GM19099 (cell line): ENCODE data around the gene EEF1A2.

Experiments used
- POLR2A ChIP-seq: IDR thresholded peaks from 3 replicates; pipeline ENCODE4 v1.6.1; 2011; ENCODE audit warnings: low read depth; ENCODE audit not compliant: insufficient read length; ENCODE audit errors: extremely low read depth

EEF1A2 gene

DNA sequence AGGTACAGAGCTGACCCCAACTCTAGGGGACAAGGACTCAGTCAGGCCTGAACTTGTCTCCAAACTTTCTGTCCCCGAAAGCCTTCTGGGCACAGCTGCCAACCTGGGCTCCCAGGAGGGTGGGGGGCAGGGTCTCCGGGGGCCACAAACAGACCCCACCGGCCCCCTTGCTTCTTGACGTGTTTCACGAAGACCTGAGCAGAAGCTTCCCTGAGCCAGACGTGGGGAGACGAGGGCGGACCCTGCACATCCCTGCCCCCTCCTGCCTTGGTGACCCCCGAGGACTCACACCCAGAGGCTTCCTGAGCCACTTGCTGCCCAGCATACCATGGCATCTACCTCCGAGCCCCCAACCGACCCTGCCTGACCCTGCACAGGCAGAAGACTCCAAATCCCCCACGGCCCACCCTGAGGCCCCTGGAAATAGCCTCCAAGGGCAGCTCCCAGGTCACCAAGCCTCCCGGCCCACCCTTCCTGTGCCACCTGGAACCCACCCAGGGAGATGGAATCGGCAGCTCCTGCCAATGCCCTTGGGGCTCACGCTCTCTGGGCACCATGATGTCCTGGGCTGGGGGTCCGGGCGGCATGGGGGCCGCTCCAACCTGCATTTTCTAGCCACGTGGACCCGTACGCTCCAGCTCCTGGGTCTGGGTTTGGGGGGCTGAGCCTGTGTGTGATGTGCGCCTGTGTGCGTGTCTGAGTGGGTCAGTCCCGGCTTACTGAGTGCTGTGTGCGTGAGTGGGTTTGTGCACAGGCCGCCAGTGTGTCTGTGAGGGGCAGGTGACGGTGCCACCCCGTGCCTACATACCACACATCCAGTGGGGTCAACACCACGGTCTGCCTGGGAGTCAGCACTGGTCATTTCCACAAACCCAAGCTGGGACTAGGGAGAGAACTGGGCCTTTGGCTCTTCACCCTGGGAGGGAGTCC lies 40.8 kb upstream of the EEF1A2 start:
- no peak for TF ChIP-seq POLR2A

DNA sequence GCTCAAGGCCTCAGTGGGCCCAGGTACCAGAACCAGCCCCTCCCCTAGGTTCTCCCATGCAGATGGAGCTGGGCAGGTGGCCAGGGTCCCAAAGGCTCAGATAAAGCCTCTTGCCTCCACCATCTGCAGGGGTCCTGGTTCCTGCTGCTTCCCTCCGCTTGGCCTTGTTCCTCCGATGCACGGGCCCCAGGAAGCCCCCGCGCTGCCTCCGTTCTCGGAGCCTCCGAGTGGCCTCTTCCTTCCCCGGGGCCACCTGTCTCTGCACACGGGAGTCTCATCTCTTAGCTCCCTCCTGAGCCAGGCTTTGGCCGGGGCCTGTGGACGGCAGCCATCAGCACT lies 40.2 kb upstream of the EEF1A2 start:
- no peak for TF ChIP-seq POLR2A

DNA sequence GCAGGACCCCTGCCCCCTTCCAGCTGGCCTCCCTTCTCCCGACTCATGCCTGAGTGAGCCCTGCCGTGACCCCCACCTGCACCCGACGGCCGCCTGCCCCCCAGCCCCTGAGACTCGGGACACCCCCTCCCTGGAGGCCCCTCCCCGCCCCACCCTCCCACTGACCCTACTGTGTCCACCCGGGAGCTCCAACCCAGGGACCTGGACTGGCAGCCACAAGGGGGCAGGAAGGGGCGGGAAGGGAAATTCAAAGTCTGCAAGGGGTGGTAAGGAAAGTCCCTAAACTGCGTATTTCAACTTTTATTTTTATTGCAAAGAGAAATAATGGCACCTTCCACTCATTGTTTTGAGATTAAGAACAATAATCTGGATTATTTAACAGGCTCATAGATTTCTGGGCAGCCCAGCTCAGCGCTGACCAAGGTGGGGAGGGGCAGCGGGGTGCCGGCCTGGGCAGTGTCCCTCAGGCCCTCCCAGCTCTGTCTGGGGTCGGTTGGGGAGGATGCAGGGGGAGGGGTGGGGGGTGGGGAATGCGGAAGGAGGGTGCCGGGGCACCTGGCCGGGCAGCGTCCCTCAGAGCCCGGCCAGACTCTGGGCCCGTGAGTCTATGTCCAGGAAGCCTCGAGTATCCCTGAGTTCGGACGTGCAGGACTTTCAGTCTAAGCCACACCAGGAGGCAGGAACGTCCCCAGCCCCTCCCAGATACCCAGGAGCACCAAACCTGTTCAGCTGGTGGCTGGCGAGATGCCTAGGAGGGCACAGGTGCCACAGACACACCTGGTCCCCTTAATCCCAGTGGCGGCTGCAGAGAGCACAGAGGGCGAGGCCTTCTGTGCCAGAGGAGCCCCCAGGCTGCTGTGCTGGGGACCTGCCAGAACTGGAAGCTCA lies 39.6 kb upstream of the EEF1A2 start:
- TF ChIP-seq POLR2A = no peak

DNA sequence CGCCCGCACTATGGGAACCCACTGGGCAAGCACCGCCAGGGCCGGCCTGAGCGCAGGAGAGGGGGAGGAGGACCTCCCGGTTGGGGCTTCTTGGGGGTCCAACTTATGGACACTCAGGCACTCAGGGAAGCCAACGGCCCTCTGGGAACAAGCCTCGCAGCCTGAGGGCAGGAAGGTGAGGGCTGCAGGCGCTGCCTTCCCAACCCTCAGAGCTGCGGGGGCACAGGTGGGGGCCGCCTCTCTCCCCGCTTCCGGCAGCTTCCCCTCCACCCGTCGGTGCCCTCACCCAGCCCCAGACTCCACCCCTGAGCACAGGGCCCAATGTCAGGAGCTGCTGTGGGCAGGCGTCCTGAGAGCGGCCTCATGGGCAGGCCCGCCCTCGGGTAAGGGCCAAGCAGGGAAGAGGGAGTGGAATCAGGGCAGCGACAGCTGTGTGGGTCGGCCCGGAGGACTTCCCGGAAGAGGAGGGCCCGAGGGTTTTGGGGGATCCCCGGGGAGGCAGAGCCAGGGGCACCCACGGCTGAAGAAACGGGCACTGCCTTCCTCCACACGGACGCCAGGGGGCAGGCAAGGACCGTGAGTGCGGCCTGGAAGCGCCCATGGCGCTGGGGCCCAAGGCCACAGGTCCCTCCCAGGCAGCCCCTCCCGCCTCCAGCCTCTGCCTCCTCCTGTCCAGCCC lies 38.8 kb upstream of the EEF1A2 start:
- peak; percentile 59 for TF ChIP-seq POLR2A

DNA sequence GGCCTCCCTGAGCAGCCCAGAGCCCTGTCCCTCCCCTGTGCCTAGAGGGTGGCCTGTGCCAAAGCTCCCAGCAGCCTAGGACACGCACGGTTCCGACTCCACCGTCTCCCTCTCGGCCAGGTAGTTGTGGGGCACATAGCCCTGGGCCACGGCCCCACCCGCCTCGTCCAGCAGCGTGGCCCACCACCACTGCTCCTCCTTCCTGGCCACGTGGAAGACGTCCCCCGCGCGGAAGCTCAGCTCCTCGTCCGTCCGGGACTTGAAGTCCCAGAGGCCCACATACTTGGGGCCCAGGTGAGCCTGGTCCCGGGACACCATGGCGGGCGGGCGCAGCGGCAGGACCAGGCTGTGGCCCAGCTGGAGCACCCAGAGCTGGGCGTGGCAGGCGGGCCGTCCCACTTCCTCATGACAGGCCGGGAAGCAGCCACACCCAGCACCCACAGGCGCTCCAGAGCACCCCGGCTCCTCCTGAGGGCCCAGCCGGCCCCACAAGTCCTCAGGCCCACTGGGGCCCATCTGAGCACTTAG lies 38.2 kb upstream of the EEF1A2 start, which contains the start of gene PTK6:
Gene PTK6, minus strand, starts transcription at position 380 of the 528 bp plus-strand sequence. Its CDS starts 62 bp downstream, at position 318.
- no peak for TF ChIP-seq POLR2A

DNA sequence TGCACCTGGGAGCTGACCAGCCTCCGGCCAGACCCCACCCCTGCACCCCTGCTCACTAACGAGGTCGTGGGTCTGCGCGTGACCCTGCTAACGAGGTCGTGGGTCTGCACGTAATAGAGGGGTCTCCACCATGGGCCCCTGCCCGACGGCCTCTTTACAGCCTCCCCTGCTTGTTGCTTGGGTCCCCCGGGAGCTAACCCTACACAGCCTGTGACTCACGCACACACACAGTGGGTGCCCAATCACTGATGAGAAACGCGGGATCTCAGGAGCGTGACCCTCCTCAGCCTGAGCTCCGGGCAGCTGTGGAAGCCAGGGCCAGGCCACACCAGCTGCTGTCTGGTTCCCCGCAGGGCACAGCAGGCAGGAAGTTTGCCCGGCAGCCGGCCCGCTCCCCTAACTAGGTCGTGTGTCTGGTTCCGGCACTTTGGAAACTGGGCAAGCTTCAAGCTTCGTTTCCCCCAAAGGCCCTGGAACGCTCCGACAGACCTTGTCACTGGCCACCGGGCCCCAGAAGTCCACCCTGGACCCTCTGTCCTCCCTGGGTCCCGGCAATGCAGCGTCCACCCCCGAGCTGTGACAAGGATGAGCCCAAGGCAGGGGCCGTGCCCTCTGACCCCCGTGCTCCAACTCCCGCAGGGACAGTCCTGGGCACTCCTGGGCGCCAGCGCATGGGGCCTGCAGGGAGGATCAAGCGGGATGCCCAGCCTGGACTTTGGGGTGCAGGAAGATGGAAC lies 37.5 kb upstream of the EEF1A2 start:
- no peak for TF ChIP-seq POLR2A

DNA sequence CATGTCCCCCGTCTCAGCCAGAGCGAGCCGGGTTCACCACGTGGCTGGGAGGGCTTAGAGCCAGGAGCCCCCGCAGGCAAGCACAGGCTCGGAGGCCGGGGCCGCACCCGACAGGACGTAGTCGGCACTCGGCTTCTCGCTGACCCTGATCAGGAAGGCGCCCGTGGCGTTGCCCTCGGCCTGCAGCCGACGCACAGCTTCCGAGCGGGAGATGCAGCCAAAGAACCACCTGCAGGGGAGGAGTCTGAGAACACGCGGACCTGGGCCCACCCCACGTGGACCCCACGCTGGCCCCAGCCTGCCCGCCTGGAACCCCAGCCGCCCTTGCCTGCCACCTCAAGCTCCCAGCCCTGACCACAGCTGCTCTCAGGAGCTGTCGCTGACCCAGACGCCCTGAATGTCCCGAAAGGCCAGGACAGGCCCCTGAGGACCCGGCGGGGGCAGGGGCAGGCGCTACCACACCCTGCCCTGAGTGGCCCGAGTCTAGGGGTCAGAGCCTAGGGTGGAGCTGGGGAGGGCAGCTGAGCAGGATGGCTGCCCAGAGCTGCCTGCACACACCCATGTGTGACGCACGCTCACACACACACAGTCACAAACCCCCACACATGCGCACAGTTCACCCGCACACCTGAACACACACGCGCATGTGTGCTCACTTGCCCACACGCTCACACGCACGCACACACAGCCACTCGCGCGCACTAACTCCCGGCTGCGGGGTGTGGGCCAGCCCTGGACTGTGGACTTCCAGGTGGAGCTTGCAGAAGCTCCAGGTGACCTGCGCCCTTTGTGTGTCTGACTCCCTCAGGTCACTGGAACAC lies 36.2 kb upstream of the EEF1A2 start:
- TF ChIP-seq POLR2A = no peak

DNA sequence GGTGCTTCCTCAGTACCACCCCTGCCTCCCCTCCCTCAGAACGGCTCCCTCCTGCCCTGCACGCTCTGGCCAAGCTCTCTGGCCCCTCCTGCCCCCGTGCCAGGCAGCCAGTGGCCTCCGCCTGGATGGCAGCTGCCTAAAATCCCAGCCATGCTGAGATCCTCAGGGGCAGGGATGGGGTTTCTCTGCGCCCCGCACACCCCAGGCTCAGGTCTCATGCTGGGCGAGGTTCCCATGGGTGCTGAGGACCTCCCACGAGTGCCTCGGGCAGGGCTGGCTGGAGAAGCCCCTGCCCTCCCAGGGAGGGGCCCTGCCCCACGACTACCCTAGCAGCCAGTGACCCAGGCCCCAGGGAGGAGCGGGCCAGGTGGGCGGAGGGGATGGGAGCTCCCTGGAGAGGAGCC lies 35.5 kb upstream of the EEF1A2 start:
- no peak for TF ChIP-seq POLR2A

DNA sequence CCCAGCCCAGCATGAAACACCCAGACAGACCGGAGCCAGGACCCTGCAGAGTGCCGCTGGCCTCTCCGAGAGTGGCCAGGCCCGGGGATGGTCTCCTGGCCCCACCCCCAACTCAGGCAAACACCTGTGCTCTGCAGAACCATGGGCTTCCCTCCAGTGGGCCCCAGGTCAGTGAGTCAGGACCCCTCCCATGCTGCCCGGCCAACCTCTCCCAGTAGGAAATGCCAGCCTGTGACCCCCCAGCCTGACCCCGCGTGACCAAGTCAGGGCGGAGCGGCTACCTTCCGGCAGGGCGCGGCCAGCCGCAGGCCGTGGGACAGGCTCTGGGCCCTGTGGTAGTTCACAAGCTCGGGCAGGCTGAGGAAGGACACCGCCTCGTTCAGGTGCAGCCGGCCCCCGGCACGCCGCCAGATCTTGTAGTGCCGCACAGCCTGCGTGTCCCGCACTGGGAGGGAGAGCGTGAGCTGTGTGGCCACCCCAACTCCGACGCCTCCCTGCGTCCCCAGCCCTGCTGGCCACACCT lies 35.0 kb upstream of the EEF1A2 start:
- no peak for TF ChIP-seq POLR2A

DNA sequence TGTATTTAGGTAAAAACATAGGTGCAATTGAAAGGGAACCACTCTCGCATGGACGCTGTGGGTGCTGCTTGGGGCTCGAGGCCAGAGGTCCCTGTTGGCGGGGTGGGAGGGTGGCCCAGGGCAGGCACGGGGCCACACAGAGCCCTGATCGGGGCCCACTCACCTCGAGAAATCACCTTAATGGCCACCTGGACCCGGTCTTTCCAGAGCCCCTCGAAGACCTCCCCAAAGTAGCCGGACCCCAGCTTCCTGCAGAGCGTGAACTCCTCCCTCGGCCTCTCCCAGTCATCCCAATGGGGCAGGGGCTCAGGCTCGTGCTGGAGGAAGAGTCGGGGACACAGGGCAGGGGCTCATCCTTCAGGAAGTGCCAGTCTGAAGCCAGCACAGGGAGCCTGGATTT lies 34.5 kb upstream of the EEF1A2 start:
- no peak for TF ChIP-seq POLR2A

DNA sequence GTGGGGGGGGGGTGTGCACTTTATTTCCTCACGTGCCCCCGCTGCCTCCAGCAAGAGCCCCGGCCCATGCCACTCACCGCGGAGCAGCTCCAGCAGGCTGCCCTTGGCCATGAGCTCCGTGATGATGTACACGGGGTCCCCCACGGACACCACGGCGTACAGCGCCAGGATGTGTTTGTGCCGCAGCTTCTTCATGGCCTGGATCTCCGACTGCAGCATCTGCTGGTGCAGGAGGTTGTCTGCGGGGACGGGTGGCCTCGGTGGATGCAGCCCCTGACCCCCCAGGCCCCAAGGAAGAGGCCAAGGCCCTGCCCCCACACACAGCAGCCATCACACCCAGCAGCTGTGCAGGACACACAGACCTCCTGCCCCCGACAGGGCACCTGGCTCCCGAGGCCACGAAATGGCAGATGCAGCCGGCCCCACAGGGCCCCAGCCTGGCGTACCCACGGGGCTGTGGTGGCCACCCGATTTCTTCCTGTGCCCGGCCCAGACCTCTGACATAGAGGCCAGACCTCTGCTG lies 33.6 kb upstream of the EEF1A2 start:
- no peak for TF ChIP-seq POLR2A

DNA sequence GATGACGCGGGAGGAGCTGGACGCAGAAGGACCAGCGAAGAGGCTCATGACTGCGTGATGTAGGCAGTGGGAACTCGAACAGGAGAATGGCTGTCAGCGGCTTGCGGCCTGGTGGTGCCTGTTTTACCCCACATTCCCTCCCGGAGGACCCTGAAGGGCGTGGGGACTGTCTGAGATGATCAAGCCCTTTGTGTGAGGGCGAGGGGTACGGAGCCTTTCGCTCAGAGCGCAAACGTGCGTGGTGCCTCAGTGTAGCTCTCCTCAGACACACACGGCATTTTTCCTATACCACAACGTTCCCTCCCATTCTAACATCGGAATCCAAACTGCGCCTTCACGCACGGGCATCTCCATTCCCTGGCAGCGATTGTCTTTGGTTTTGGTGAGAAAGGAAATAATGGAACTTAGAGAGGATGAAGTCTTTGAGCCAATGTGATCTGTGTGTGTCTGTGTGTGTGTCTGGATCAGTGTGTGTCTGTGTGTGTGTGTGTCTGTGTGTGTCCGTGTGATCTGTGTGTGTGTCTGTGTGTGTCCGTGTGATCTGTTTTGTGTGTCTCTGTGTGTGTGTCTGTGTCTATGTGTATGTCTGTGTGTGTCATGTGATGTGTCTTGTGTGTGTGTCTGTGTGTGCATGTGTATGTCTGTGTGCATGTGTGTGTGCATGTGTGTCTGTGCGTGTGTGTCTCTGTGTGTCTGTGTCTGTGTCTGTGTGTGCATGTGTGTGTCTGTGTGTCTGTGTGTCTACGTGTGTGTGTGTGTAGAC lies 33.0 kb upstream of the EEF1A2 start:
- no peak for TF ChIP-seq POLR2A
